K562 (cell line): ENCODE measurements around the gene MEIKIN. TPM values are rescaled to one million over a fixed set of nuclear protein-coding genes. Genes with fewer than 3 reads are reported as not detected.

ENCODE experiments used
- ATAC-seq: fragments of 200-7000 bp; cut with Tn5 transposase; 3 replicates; pipeline ENCODE4 v1.9.1; 2020; ENCODE audit warnings: moderate library complexity
- BruUV-seq: library from RNA; stranded (reverse); fragments of 400-500 nt; replicated peaks from 2 replicates; lab custom pipeline; 2021; lab: Mats Ljungman, UMichigan
- CTCF ChIA-PET: fragments of 300-600 bp; formaldehyde crosslinking; extraction: SDS; loops from one replicate; lab custom pipeline; 2021; ENCODE audit warnings: low intra/inter-chr PET ratio; lab: Yijun Ruan, JAX
- POLR2A ChIA-PET: fragments of 300-600, 350-650 bp; sonication (Branson Sonifier 250); formaldehyde crosslinking; extraction: SDS; loops from one replicate; lab custom pipeline; 2021; ENCODE audit warnings: antibody characterized with exemption, inconsistent platforms; lab: Yijun Ruan, JAX
- DNase-seq, 4 experiments: peaks; one replicate each; pipeline versions ENCODE4 v3.0.0 to v3.0.0-alpha.2; 2011 to 2018; ENCODE audit warnings: low spot score in 3 of 4, mixed read lengths in 3 of 4; ENCODE audit errors: extremely low read depth in 1 of 4
- FAIRE-seq: peaks from 2 replicates; lab custom pipeline; 2011; peaks lifted over from hg19 to GRCh38; lab: Jason Lieb, UNC
- H2AFZ ChIP-seq: 2 replicates; pipeline ENCODE4 v1.6.0; 2011; ENCODE audit warnings: low read depth, low read length, control low read depth, inconsistent platforms
- H3K27ac ChIP-seq: fragments of 200-600 bp; 3 replicates; pipeline ENCODE4 v1.8.0; 2011; ENCODE audit warnings: low read depth, mild to moderate bottlenecking, control low read depth, inconsistent platforms, low read length, moderate library complexity, mixed read lengths; ENCODE audit errors: extremely low read depth
- H3K27me3 ChIP-seq, 2 experiments: fragments of 300-600 bp in 1 of 2; 2 replicates in 1 of 2; 3 replicates in 1 of 2; pipeline versions ENCODE4 v1.6.0 to v1.8.0; 2011; ENCODE audit warnings: inconsistent platforms in 2 of 2, low read length in 2 of 2, mild to moderate bottlenecking in 1 of 2, mixed read lengths in 1 of 2, moderate library complexity in 1 of 2; ENCODE audit not compliant: control insufficient read depth in 2 of 2, insufficient read depth in 2 of 2
- H3K36me3 ChIP-seq: fragments of 300-600 bp; 3 replicates; pipeline ENCODE4 v1.8.0; 2011; ENCODE audit warnings: mild to moderate bottlenecking, low read length, inconsistent platforms; ENCODE audit not compliant: control insufficient read depth, insufficient read depth
- H3K4me1 ChIP-seq, 2 experiments: fragments of 200-600 bp in 1 of 2; replicated peaks in 1 of 2; 2 replicates in 1 of 2; 3 replicates in 1 of 2; pipeline versions ENCODE4 v1.5.1 to v1.8.0; 2011; ENCODE audit warnings: inconsistent platforms in 2 of 2, low read length in 2 of 2, mild to moderate bottlenecking in 1 of 2, mixed read lengths in 1 of 2, moderate library complexity in 1 of 2; ENCODE audit not compliant: control insufficient read depth in 2 of 2, insufficient read depth in 2 of 2
- H3K4me2 ChIP-seq: 2 replicates; pipeline ENCODE4 v1.6.1; 2011; ENCODE audit warnings: low read length, control low read depth, inconsistent platforms, mixed read lengths; ENCODE audit not compliant: insufficient read depth
- H3K4me3 ChIP-seq: fragments of 200-600 bp; sonication (generic), shearing (Covaris generic); 2 replicates; pipeline ENCODE4 v1.5.1; 2016; ENCODE audit warnings: control low read depth, inconsistent platforms
- H3K79me2 ChIP-seq: fragments of 200-600 bp; 3 replicates; pipeline ENCODE4 v1.8.0; 2011; ENCODE audit warnings: low read length, inconsistent platforms; ENCODE audit not compliant: control insufficient read depth, insufficient read depth
- H3K9ac ChIP-seq, 2 experiments: 2 replicates each; pipeline versions ENCODE4 v1.6.0 to v1.6.1; 2011; ENCODE audit warnings: low read depth in 2 of 2, low read length in 2 of 2, control low read depth in 1 of 2, inconsistent platforms in 1 of 2, mild to moderate bottlenecking in 1 of 2, mixed read lengths in 1 of 2; ENCODE audit not compliant: insufficient read depth in 1 of 2
- H3K9me1 ChIP-seq: one replicate; pipeline ENCODE4 v1.6.0; 2011; ENCODE audit warnings: inconsistent platforms, mild to moderate bottlenecking, low read length, moderate library complexity; ENCODE audit not compliant: control insufficient read depth, insufficient read depth
- H3K9me3 ChIP-seq: replicated peaks from 2 replicates; pipeline ENCODE4 v1.5.1; 2011; ENCODE audit warnings: low read depth, low read length, inconsistent platforms; ENCODE audit not compliant: control insufficient read depth, insufficient read depth
- H4K20me1 ChIP-seq: replicated peaks from 2 replicates; pipeline ENCODE4 v1.6.1; 2011; ENCODE audit warnings: low read length, inconsistent platforms, mixed read lengths; ENCODE audit not compliant: control insufficient read depth, insufficient read depth
- ATF6 ChIP-seq: sonication (generic); formaldehyde crosslinking; IDR thresholded peaks from 2 replicates; pipeline ENCODE4 v1.4.0; 2020; ENCODE audit warnings: mild to moderate bottlenecking, missing genetic modification reagents
- ATF7 ChIP-seq: fragments of 450-650 bp; IDR thresholded peaks from 2 replicates; pipeline ENCODE4 v1.7.1; 2014; ENCODE audit warnings: mild to moderate bottlenecking, moderate library complexity
- C11orf30 ChIP-seq: fragments of 450-650 bp; IDR thresholded peaks from 2 replicates; pipeline ENCODE4 v1.6.1; 2016; ENCODE audit warnings: low read depth, mild to moderate bottlenecking
- DEAF1 ChIP-seq: fragments of 450-650 bp; formaldehyde crosslinking; IDR thresholded peaks from 2 replicates; pipeline ENCODE4 v1.4.0; 2020; ENCODE audit warnings: mild to moderate bottlenecking, moderate library complexity
- HNRNPL ChIP-seq: fragments of 200-400 bp; formaldehyde crosslinking; IDR thresholded peaks from 2 replicates; pipeline ENCODE4 v1.6.1; 2017; ENCODE audit warnings: low read depth, mild to moderate bottlenecking, low read length
- MAFG ChIP-seq: fragments of 450-650 bp; conservative IDR thresholded peaks from 2 replicates; pipeline ENCODE4 v1.6.1; 2016; ENCODE audit warnings: missing genetic modification characterization, missing compliant biosample characterization
- NFYB ChIP-seq: IDR thresholded peaks from 2 replicates; pipeline ENCODE4 v1.6.1; 2011; ENCODE audit warnings: mild to moderate bottlenecking, moderate library complexity; ENCODE audit not compliant: insufficient read length; ENCODE audit errors: extremely low read depth
- RNF219 ChIP-seq: fragments of 250-450 bp; sonication (Bioruptor Pico); IDR thresholded peaks from 2 replicates; pipeline ENCODE4 v1.5.0; 2022; ENCODE audit warnings: mild to moderate bottlenecking
- SPI1 ChIP-seq: IDR thresholded peaks from 2 replicates; pipeline ENCODE4 v1.6.1; 2011; ENCODE audit warnings: low read depth, low read length, control low read depth, borderline replicate concordance
- TEAD4 ChIP-seq, 2 experiments: sonication (generic) in 1 of 2; formaldehyde crosslinking in 1 of 2; IDR thresholded peaks; 2 replicates each; pipeline versions ENCODE4 v1.6.1 to v1.8.0; 2012 to 2022; ENCODE audit warnings: borderline replicate concordance in 1 of 2, inconsistent platforms in 1 of 2, low read length in 1 of 2, mild to moderate bottlenecking in 1 of 2, missing genetic modification reagents in 1 of 2
- ZNF324 ChIP-seq: fragments of 250-450 bp; sonication (Bioruptor Pico); IDR thresholded peaks from 2 replicates; pipeline ENCODE4 v1.4.0; 2020; ENCODE audit warnings: mild to moderate bottlenecking
- ZNF395 ChIP-seq: fragments of 200-800 bp; sonication (Bioruptor generic); IDR thresholded peaks from 2 replicates; pipeline ENCODE4 v1.6.1; 2017; ENCODE audit warnings: missing genetic modification characterization, missing compliant biosample characterization
- ZNF507 ChIP-seq: conservative IDR thresholded peaks from 2 replicates; pipeline ENCODE4 v1.6.1; 2017; ENCODE audit warnings: missing genetic modification characterization, missing compliant biosample characterization
- WGBS: fragments of 100-300 bp; shearing (Covaris generic); methylation state at CpG from one replicate; pipeline ENCODE4 v1.1.6; 2016; ENCODE audit warnings: low coverage, mixed read lengths; ENCODE audit not compliant: insufficient coverage; ENCODE audit errors: missing lambda C conversion rate; 5-methylcytosine and 5-hydroxymethylcytosine counted together
- in situ Hi-C: fragments of 300-500 bp; cut with MboI; formaldehyde crosslinking; loops from 4 replicates; pipeline ENCODE4 v1.15.0; 2018; ENCODE audit warnings: inconsistent platforms, mixed read lengths
- intact Hi-C: fragments of 100-400 bp; cut with micrococcal nuclease; formaldehyde crosslinking; loops from 2 replicates; pipeline ENCODE4 v1.14.2; 2022
- polyA plus RNA-seq, 8 experiments: library from polyadenylated mRNA; depleted of rRNA in 4 of 8; stranded (reverse) in 5 of 8; unstranded in 3 of 8; fragments of >200 nt; fragmentation: Nextera tagmentation in 2 of 8; fragmentation: Illumina TruSeq in 1 of 8; extraction: Ambion mirVana in 2 of 8; extraction: Trizol in 1 of 8; gene quantifications; 2 replicates each; pipeline versions ENCODE4 v1.2.1 to v1.2.3, GENCODE V29; 2011 to 2014; ENCODE audit warnings: inconsistent platforms in 1 of 8, missing spikeins in 1 of 8
- total RNA-seq, 7 experiments: library from RNA; depleted of rRNA in 6 of 7; stranded (reverse); fragments of >200 nt in 6 of 7; fragmentation: Illumina TruSeq in 2 of 7; extraction: Trizol in 2 of 7; gene quantifications; 2 replicates each; pipeline versions ENCODE4 v1.2.1 to v1.2.3, GENCODE V29; 2011 to 2021; ENCODE audit warnings: low replicate concordance in 1 of 7

The MEIKIN gene
- total and polyA plus RNA-seq, 9 of the 15 experiments (the other 6 are each of a cell fraction or from before 2014, with no cell fraction given), result 0.18 TPM; not detected in 8

- Histone ChIP-seq H3K4me1 (no peaks in the 10 kb centered on the region), H3K9me1 (no peaks in the 10 kb centered on the region), H3K27ac (no peak overlapping the region), H3K79me2 (no peaks in the 10 kb centered on the region), H4K20me1 (no peaks in the 10 kb centered on the region), H3K4me3 (no peak overlapping the region), H3K4me2 (no peak overlapping the region), H3K9ac (no peak overlapping the region), H2AFZ (no peak overlapping the region), H3K36me3 (no peaks in the 10 kb centered on the region), H3K27me3 (no peaks in the 10 kb centered on the region), H3K9me3 (no peaks in the 10 kb centered on the region)
- in situ Hi-C loops (no loop called here), intact Hi-C loops (no loop called here)
- POLR2A ChIA-PET, result no interaction called here
- FAIRE-seq, result no peak
- CTCF ChIA-PET, result no interaction called here
- WGBS, result 4% methylated on average over 3 of the region's 3 CpGs
- ATAC-seq, result no peak
- no TSS peak for BruUV-seq
- no peak for DNase-seq
- TF ChIP-seq ZNF395 (no peak), TEAD4 (IDR thresholded peaks at IDR 0.05; ENCODE audit: low read length) (no peak), TEAD4 (CRISPR knock-in tag; IDR thresholded peaks at IDR 0.05; ENCODE audit: borderline replicate concordance) (no peak), RNF219 (no peak), SPI1 (no peak), DEAF1 (CRISPR knock-in tag) (no peak), ATF6 (no peak), ZNF324 (CRISPR knock-in tag) (no peak), HNRNPL (no peak), ATF7 (no peak), C11orf30 (peak; percentile 60), MAFG (tag) (peak; percentile 39; the same call in 1 of the 2 replicates), ZNF507 (0 out of 2 replicates have a peak, but pooled peaks have one; percentile 18), NFYB (no peak)
Observed at GRCh38 chr5:131939690-131940345, 5.6 kb downstream of the MEIKIN start.
